Transverse colon (tissue), 4 donors: ENCODE measurements around the gene CRIP2. TPM values are rescaled to one million over a fixed set of nuclear protein-coding genes. Genes with fewer than 3 reads are reported as not detected.

Experiments used
- DNase-seq: peaks from one replicate; pipeline ENCODE4 v3.0.0-alpha.2; 2019
- H3K27ac ChIP-seq, 4 donors: fragments of 200-600 bp; sonication (generic); 2 replicates each; pipeline ENCODE4 v1.5.1; 2016 to 2018; ENCODE audit warnings: inconsistent platforms in 4 of 4
- H3K27me3 ChIP-seq: fragments of 200-600 bp; sonication (generic); 2 replicates; pipeline ENCODE4 v1.5.1; 2017; ENCODE audit warnings: inconsistent platforms
- H3K36me3 ChIP-seq, 4 donors: fragments of 200-600 bp; sonication (generic); 2 replicates each; pipeline ENCODE4 v1.5.1; 2017 to 2019; ENCODE audit warnings: inconsistent platforms in 4 of 4
- H3K4me1 ChIP-seq, 4 donors: fragments of 200-600 bp; sonication (generic); 2 replicates each; pipeline ENCODE4 v1.5.1; 2017 to 2020; ENCODE audit warnings: inconsistent platforms in 4 of 4
- H3K4me3 ChIP-seq, 4 donors: fragments of 200-600 bp; sonication (generic); 1 replicate in 1 of 4; 2 replicates in 3 of 4; pipeline versions ENCODE4 v1.5.1 to v1.6.1; 2017 to 2019; ENCODE audit warnings: inconsistent platforms in 4 of 4
- H3K9me3 ChIP-seq, 2 donors: fragments of 200-600 bp; sonication (generic); 2 replicates each; pipeline ENCODE4 v1.5.1; 2017 to 2019; ENCODE audit warnings: inconsistent platforms in 2 of 2
- EP300 ChIP-seq: sonication (generic); formaldehyde crosslinking; IDR thresholded peaks from one replicate; pipeline ENCODE4 v1.6.1; 2017; ENCODE audit warnings: antibody characterized with exemption, low read depth
- POLR2A ChIP-seq: fragments of 450-650 bp; IDR thresholded peaks from one replicate; pipeline ENCODE4 v1.6.1; 2016; ENCODE audit warnings: antibody characterized with exemption, mild to moderate bottlenecking, moderate library complexity
- POLR2AphosphoS5 ChIP-seq, 3 donors: sonication (generic); formaldehyde crosslinking; IDR thresholded peaks; one replicate each; pipeline ENCODE4 v1.6.1; 2016; ENCODE audit warnings: antibody characterized with exemption in 3 of 3
- WGBS, 2 donors: methylation state at CpG; one replicate each; pipeline ENCODE4 v1.1.5; 2018; ENCODE audit warnings: low coverage in 1 of 2; 5-methylcytosine and 5-hydroxymethylcytosine counted together
- in situ Hi-C, 4 donors: fragments of 200-750 bp; cut with MboI; loops; one replicate each; pipeline versions ENCODE4 v1.15.0 to v1.15.1; 2017; ENCODE audit warnings: low sequenced_read_pairs in 3 of 4, low pct_ligation_motif_present in 1 of 4, low pct_unique_long_range_greater_than_20kb in 1 of 4
- intact Hi-C: fragments of 100-400 bp; cut with DNase I; formaldehyde crosslinking; loops from one replicate; pipeline ENCODE4 v1.15.1; 2023; ENCODE audit warnings: low total_unique reads
- total RNA-seq, 4 donors: library from RNA; depleted of rRNA; stranded (reverse); fragments of >200 nt; gene quantifications; one replicate each; pipeline ENCODE4 v1.1.0, GENCODE V29; 2016
- TF ChIP-seq, protein P1 (sequence below), 5 experiments: fragments of 200-600 bp in 3 of 5; fragments of 450-650 bp in 2 of 5; sonication (generic) in 3 of 5; IDR thresholded peaks; 1 replicate in 2 of 5; 2 replicates in 3 of 5; pipeline ENCODE4 v1.5.1; 2016 to 2017; ENCODE audit warnings: antibody characterized with exemption in 5 of 5, inconsistent platforms in 3 of 5, mild to moderate bottlenecking in 2 of 5, moderate library complexity in 1 of 5

The CRIP2 gene
- total RNA-seq, 4 donors from 2014 or later: 11.2 to 67.3 (median 22.4) TPM

DNA sequence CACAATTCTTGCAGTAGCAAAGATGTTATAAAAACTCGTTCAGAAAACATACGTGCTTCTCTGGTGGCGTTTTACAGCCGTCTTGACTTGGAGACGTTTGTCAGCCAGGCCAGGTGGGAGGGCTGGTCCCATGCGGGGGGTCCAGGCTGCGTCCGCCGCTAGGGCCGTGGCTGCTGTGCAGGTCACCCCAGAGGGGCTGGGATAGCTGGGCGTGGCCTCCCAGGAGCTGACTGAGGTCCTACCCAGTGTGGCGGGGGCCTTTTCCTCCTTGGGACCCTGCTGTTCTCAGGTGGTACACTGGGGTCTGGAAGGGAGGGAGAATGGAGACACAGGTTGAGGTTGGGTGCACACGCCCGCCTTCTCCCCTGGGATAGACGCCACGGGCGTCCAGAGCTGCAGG lies 29.8 kb upstream of the CRIP2 start:
- Histone ChIP-seq H3K27ac (no peak overlapping the region), H3K4me1 (peaks cover 0 to 4% (median 3%) of the 10 kb centered on the region in 4 donors), H3K27me3 (no peaks in the 10 kb centered on the region), H3K4me3 (no peak overlapping the region), H3K9me3 (no peaks in the 10 kb centered on the region), H3K36me3 (no peaks in the 10 kb centered on the region)
- DNase-seq: no peak
- in situ Hi-C loops: no loop called here
- WGBS, 2 donors: 88 to 90% methylated on average over 4 to 17 of the region's 17 CpGs
- intact Hi-C loops: loop anchor here (5.0 to 10.0 kb wide), 2 partner anchors 70 to 82 kb away; partner anchors contain the start of gene TMEM121
- TF ChIP-seq POLR2AphosphoS5 (IDR thresholded peaks at IDR 0.05) (no peak), EP300 (no peak), POLR2A (no peak)
- TF ChIP-seq, protein P1, sequence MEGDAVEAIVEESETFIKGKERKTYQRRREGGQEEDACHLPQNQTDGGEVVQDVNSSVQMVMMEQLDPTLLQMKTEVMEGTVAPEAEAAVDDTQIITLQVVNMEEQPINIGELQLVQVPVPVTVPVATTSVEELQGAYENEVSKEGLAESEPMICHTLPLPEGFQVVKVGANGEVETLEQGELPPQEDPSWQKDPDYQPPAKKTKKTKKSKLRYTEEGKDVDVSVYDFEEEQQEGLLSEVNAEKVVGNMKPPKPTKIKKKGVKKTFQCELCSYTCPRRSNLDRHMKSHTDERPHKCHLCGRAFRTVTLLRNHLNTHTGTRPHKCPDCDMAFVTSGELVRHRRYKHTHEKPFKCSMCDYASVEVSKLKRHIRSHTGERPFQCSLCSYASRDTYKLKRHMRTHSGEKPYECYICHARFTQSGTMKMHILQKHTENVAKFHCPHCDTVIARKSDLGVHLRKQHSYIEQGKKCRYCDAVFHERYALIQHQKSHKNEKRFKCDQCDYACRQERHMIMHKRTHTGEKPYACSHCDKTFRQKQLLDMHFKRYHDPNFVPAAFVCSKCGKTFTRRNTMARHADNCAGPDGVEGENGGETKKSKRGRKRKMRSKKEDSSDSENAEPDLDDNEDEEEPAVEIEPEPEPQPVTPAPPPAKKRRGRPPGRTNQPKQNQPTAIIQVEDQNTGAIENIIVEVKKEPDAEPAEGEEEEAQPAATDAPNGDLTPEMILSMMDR (IDR thresholded peaks at IDR 0.05): no peak

DNA sequence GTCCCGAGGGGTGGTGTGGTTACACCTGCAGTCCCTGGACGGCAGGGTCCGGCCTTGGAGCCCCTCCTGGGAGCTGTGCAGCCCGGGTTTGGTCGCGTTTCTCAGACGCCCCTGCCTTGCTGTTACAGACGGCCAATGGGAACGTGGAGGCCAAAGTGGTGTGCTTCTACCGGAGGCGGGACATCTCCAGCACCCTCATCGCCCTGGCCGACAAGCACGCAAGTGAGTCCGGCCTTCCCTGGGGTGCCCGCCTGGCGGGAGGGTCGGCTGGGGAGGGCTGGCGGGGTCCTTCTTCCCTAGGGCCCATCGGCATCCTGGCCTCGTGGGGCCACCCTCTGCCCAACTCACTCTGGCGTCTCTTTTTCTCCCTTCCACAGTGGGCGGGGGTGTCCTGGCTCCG lies 29.3 kb upstream of the CRIP2 start:
- in situ Hi-C loops: no loop called here

DNA sequence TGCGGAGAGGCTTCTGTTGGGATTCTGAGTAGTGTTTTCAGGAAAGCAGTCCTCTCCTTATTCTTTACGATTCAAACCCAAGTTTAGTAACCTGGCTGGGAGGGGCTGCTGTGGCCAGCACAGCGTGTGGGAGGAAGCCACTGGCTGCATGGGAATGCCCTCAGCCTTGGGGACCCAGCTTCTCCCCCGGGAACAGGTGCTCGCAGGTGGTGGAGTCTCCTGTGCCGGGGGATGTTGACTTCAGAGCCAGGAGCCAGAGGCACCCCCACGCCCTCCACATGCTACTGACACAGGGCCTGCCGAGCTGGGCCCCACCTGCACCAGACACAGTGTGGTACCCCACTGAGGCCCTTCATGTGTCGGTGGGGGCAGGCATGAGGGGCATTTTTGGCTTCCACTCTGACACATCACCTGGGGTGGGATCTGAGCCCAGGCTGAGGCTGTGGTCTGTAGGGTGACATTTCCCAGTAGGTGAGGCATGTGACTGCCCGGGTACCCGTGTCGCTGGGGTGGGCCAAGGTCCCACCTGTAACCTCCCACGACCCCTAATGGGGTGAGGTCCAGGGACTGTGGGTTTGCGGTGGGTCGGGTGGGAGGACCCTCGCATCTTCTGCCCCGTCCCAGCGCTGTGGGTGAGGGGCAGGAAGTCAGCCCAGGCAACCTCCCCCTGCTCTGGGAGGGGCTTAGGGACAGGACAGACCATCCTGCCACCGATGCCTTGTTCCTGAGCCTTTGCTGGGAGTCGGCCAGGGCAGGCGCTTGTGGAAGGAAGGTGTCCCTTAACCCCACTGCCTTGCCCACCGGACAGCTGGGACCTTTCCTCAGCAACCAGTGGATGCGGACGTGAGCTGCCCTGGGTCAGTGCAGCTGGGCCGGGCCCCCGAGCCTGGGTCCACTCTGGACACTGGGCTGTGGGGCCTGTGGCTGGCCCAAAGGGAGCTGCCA lies 28.4 kb upstream of the CRIP2 start:
- H3K9me3 ChIP-seq: no peaks in the 10 kb centered on the region
- no peak for DNase-seq
- in situ Hi-C loops: no loop called here
- H3K27ac ChIP-seq: no peak overlapping the region
- WGBS, 2 donors: 87 to 100% methylated on average over 2 to 23 of the region's 26 CpGs
- TF ChIP-seq EP300: no peak
- no peak for TF ChIP-seq POLR2AphosphoS5 (IDR thresholded peaks at IDR 0.05)
- TF ChIP-seq, protein P1 (IDR thresholded peaks at IDR 0.05): no peak
- TF ChIP-seq POLR2A: no peak
- no peak overlapping the region for H3K4me3 ChIP-seq
- peaks cover 0 to 4% (median 3%) of the 10 kb centered on the region in 4 donors for H3K4me1 ChIP-seq
- H3K27me3 ChIP-seq: no peaks in the 10 kb centered on the region
- intact Hi-C loops: loop anchor here (5.0 to 10.0 kb wide), 2 partner anchors 71 to 81 kb away; partner anchors contain the start of gene TMEM121
- peaks cover 0 to 3% (median 0%) of the 10 kb centered on the region in 4 donors for H3K36me3 ChIP-seq

More for the DNA sequence above, 29.3 kb upstream of the CRIP2 start:
- no peak overlapping the region for H3K4me3 ChIP-seq
- TF ChIP-seq, protein P1 (IDR thresholded peaks at IDR 0.05): no peak
- peaks cover 0 to 4% (median 3%) of the 10 kb centered on the region in 4 donors for H3K4me1 ChIP-seq
- H3K36me3 ChIP-seq: no peaks in the 10 kb centered on the region
- 92% methylated on average over 24 of the region's 24 CpGs; no CpG with 5 or more reads in 1 of the 2 donors for WGBS, 2 donors
- intact Hi-C loops: loop anchor here (5.0 to 10.0 kb wide), 2 partner anchors 70 to 82 kb away; partner anchors contain the start of gene TMEM121
- DNase-seq: no peak
- no peaks in the 10 kb centered on the region for H3K27me3 ChIP-seq
- H3K27ac ChIP-seq: no peak overlapping the region
- no peaks in the 10 kb centered on the region for H3K9me3 ChIP-seq

DNA sequence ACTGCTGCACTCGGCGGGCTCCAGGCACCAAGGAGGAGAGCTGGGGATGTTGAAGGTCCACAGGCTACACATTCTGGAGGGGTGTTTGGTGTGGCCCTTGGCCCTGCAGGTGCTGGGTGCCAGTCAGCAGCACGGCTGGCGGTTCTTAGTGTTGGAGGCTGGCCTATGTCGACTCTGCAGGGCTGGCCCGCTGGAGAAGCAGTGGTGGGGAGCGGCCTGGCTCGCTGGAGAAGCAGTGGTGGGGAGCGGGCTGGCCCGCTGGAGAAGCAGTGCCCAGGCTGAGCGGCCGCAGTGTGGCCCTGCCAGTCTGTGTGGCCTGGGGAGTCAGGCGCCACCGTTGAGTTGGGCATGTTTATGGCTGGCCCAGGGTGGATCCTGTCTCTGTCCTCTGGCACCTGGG lies 27.6 kb upstream of the CRIP2 start:
- TF ChIP-seq, protein P1 (IDR thresholded peaks at IDR 0.05): no peak
- TF ChIP-seq EP300: no peak
- intact Hi-C loops (loop anchor here (5.0 to 10.0 kb wide), 2 partner anchors 72 to 80 kb away; partner anchors contain the start of gene TMEM121), in situ Hi-C loops (no loop called here)
- Histone ChIP-seq H3K27ac (no peak overlapping the region), H3K4me1 (peaks cover 0 to 4% (median 3%) of the 10 kb centered on the region in 4 donors), H3K4me3 (no peak overlapping the region), H3K9me3 (no peaks in the 10 kb centered on the region), H3K36me3 (peaks cover 0 to 3% (median 0%) of the 10 kb centered on the region in 4 donors), H3K27me3 (no peaks in the 10 kb centered on the region)
- WGBS, 2 donors: 81% methylated on average over 14 of the region's 14 CpGs; no CpG with 5 or more reads in 1 of the 2 donors
- DNase-seq: no peak
